ENCODE measurements around the gene PCED1B.
A peak's percentile ranks its signal among the peaks of the same experiment; 100 is the strongest.
"Not testable (repeated sequence)": the region's sequence is repeated elsewhere in the genome, so short reads cannot be mapped to it uniquely, and the experiment has no call there.

PCED1B gene

DNA sequence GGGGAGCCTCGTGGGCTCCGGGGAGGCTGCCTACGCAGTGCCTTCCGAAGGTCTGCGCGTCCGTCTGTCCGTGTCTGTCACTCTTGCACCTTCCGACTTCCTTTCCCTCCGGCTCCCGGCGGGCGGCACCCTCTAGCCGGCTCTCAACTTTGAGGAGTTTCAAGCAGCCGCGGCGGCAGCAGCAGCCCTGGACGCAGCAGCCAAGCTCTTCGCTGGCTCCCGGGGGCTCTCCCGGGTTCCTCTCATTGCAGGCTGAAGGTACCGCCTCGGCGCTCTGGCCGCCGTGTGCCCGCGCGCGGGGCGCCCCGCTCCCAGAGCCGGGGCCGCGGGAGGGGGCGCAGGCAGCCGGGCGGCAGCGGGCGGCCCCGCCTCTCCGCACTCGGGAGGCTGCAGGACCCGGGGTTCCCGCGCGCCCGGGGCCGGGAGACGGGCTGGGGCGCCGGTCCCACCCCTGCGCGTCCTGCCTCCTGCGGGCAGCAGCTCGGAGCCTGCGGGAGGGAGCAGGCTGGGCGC is at the start of gene PCED1B, which contains the start of gene AMIGO2:
Gene PCED1B (plus strand): TSS at position 154 of the 513 bp plus-strand sequence. CDS start 155,443 bp downstream, outside the sequence.
Gene AMIGO2 (minus strand): TSS at position 492 of the 513 bp plus-strand sequence. CDS start 957 bp downstream, outside the sequence.
- H3K27ac Mint-ChIP-seq = peak within 1 kb of the TSS; percentile 99
- H3K9me3 Mint-ChIP-seq (ENCODE audit: low read depth) = no peaks in the 10 kb centered on the region
- peaks cover 16% of the 10 kb centered on the region for H3K36me3 Mint-ChIP-seq
- peak within 1 kb of the TSS; percentile 98 for H3K4me3 Mint-ChIP-seq
- H3K27me3 Mint-ChIP-seq = no peaks in the 10 kb centered on the region
- H3K4me1 Mint-ChIP-seq (ENCODE audit: low read depth) = peaks cover 77% of the 10 kb centered on the region

- Mint-ChIP-seq H3K4me1 (ENCODE audit: low read depth) (peaks cover 35% of the 10 kb centered on the region), H3K27me3 (no peaks in the 10 kb centered on the region), H3K9me3 (ENCODE audit: low read depth) (no peaks in the 10 kb centered on the region), H3K4me3 (no peak overlapping the region), H3K36me3 (no peaks in the 10 kb centered on the region), H3K27ac (no peak overlapping the region)
Measured at GRCh38 chr12:47029903-47030302, 49.5 kb upstream of the PCED1B start.

DNA sequence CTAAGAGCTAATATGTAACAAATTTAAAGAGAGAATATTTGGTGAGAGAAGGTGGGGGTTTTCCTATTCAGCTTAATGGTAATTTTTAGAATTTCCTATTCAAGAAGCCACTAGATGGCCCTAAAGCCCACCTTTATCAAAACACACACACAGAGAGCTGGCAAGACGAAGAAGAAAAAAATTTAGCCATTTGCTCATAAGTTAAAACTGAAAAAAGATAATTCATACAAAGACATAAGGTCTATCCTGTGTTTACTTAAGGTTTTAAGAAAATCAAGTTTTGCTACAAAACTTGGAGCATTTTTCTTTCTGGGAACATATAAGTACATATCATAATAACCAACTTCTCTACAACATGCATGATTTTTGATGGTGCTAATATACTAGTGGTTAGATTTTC is 46.8 kb upstream of the PCED1B start:
- H3K9me3 Mint-ChIP-seq (ENCODE audit: low read depth) = no peaks in the 10 kb centered on the region
- H3K4me1 Mint-ChIP-seq (ENCODE audit: low read depth) = peaks cover 40% of the 10 kb centered on the region
- H3K27ac Mint-ChIP-seq = peak overlapping the region; percentile 64
- peak overlapping the region; percentile 9 for H3K4me3 Mint-ChIP-seq
- no peaks in the 10 kb centered on the region for H3K36me3 Mint-ChIP-seq
- no peaks in the 10 kb centered on the region for H3K27me3 Mint-ChIP-seq

GRCh38 chr12:47033081-47033480 is 46.3 kb upstream of the PCED1B start:
- Mint-ChIP-seq H3K27ac (peak overlapping the region; percentile 64), H3K27me3 (no peaks in the 10 kb centered on the region), H3K9me3 (ENCODE audit: low read depth) (no peaks in the 10 kb centered on the region), H3K4me1 (ENCODE audit: low read depth) (peaks cover 40% of the 10 kb centered on the region), H3K4me3 (peak overlapping the region; percentile 9), H3K36me3 (no peaks in the 10 kb centered on the region)

- H3K27ac Mint-ChIP-seq = peak overlapping the region; percentile 36
- H3K36me3 Mint-ChIP-seq = no peaks in the 10 kb centered on the region
- no peaks in the 10 kb centered on the region for H3K9me3 Mint-ChIP-seq (ENCODE audit: low read depth)
- H3K4me3 Mint-ChIP-seq = no peak overlapping the region
- H3K4me1 Mint-ChIP-seq (ENCODE audit: low read depth) = peaks cover 44% of the 10 kb centered on the region
- H3K27me3 Mint-ChIP-seq = no peaks in the 10 kb centered on the region
Measured at GRCh38 chr12:47033789-47034555, 45.4 kb upstream of the PCED1B start.

GRCh38 chr12:47034661-47035060 is 44.8 kb upstream of the PCED1B start:
- Mint-ChIP-seq H3K4me3 (no peak overlapping the region), H3K36me3 (no peaks in the 10 kb centered on the region), H3K27ac (peak overlapping the region; percentile 17), H3K9me3 (ENCODE audit: low read depth) (no peaks in the 10 kb centered on the region), H3K27me3 (no peaks in the 10 kb centered on the region), H3K4me1 (ENCODE audit: low read depth) (peaks cover 41% of the 10 kb centered on the region)

DNA sequence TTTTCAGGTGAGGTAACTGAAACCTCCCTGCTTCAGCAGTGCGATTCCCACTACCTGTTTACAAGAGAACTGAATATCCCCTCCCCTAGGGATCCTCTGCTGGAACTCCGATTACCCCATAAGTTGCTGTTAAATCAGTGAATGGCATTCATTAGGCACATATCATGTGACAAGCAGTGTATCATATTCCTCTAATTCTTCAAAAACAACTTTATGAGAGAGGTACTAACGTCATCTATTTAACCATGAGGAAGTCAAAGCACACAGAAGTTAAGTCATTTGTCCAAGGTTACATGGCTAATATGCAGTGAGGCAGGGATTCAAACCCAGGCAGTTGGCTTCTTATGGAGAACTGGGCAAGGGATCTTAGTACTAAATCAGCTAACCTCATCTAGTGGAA is 43.9 kb upstream of the PCED1B start:
- peak overlapping the region; percentile 10 for H3K27ac Mint-ChIP-seq
- no peak overlapping the region for H3K4me3 Mint-ChIP-seq
- no peaks in the 10 kb centered on the region for H3K36me3 Mint-ChIP-seq
- peaks cover 36% of the 10 kb centered on the region for H3K4me1 Mint-ChIP-seq (ENCODE audit: low read depth)
- no peaks in the 10 kb centered on the region for H3K9me3 Mint-ChIP-seq (ENCODE audit: low read depth)
- H3K27me3 Mint-ChIP-seq = no peaks in the 10 kb centered on the region

- H3K4me1 Mint-ChIP-seq (ENCODE audit: low read depth) = peaks cover 23% of the 10 kb centered on the region
- no peaks in the 10 kb centered on the region for H3K36me3 Mint-ChIP-seq
- H3K9me3 Mint-ChIP-seq (ENCODE audit: low read depth) = no peaks in the 10 kb centered on the region
- no peak overlapping the region for H3K27ac Mint-ChIP-seq
- H3K27me3 Mint-ChIP-seq = no peaks in the 10 kb centered on the region
- H3K4me3 Mint-ChIP-seq = no peak overlapping the region
Measured at GRCh38 chr12:47038270-47038748, 41.1 kb upstream of the PCED1B start.

- Mint-ChIP-seq H3K27ac (no peak overlapping the region), H3K4me3 (no peak overlapping the region), H3K9me3 (ENCODE audit: low read depth) (no peaks in the 10 kb centered on the region), H3K27me3 (no peaks in the 10 kb centered on the region), H3K36me3 (no peaks in the 10 kb centered on the region), H3K4me1 (ENCODE audit: low read depth) (peaks cover 16% of the 10 kb centered on the region)
Measured at GRCh38 chr12:47039079-47039478, 40.3 kb upstream of the PCED1B start.

GRCh38 chr12:47039756-47040155 is 39.7 kb upstream of the PCED1B start:
- H3K4me3 Mint-ChIP-seq = no peak overlapping the region
- no peak overlapping the region for H3K27ac Mint-ChIP-seq
- H3K36me3 Mint-ChIP-seq = no peaks in the 10 kb centered on the region
- peaks cover 9% of the 10 kb centered on the region for H3K4me1 Mint-ChIP-seq (ENCODE audit: low read depth)
- no peaks in the 10 kb centered on the region for H3K9me3 Mint-ChIP-seq (ENCODE audit: low read depth)
- H3K27me3 Mint-ChIP-seq = no peaks in the 10 kb centered on the region

GRCh38 chr12:47041327-47041726 is 38.1 kb upstream of the PCED1B start:
- Mint-ChIP-seq H3K36me3 (no peaks in the 10 kb centered on the region), H3K27ac (no peak overlapping the region), H3K27me3 (no peaks in the 10 kb centered on the region), H3K4me1 (ENCODE audit: low read depth) (peaks cover 4% of the 10 kb centered on the region), H3K9me3 (ENCODE audit: low read depth) (no peaks in the 10 kb centered on the region), H3K4me3 (no peak overlapping the region)

DNA sequence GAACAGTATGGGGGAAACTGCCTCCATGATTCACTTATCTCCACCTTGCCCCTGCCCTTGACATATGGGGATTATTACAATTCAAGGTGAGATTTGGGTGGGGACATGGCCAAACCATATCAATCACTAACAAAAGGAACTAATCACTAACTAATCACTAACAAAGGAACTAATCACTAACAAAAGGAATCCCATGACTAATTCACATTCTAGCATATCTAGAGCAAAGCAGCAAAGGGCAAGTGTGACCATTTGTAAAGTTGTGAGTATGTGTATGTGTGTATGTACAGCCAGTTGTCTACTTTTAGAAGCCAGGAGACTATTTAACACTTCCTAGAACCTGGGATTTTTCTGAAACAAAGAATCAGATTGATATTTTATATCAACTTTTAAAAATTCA is 30.9 kb upstream of the PCED1B start:
- H3K9me3 Mint-ChIP-seq (ENCODE audit: low read depth) = peaks cover 20% of the 10 kb centered on the region
- no peak overlapping the region for H3K27ac Mint-ChIP-seq

GRCh38 chr12:47051291-47051690 is 28.1 kb upstream of the PCED1B start:
- H3K36me3 Mint-ChIP-seq; H3K4me1 Mint-ChIP-seq (ENCODE audit: low read depth); H3K4me3 Mint-ChIP-seq; H3K27ac Mint-ChIP-seq; H3K27me3 Mint-ChIP-seq: not testable (repeated sequence)
- H3K9me3 Mint-ChIP-seq (ENCODE audit: low read depth) = peaks cover 21% of the 10 kb centered on the region

More for the DNA sequence above, 30.9 kb upstream of the PCED1B start:
- no peaks in the 10 kb centered on the region for H3K4me1 Mint-ChIP-seq (ENCODE audit: low read depth)
- H3K36me3 Mint-ChIP-seq = peaks cover 6% of the 10 kb centered on the region
- no peak overlapping the region for H3K4me3 Mint-ChIP-seq
- no peaks in the 10 kb centered on the region for H3K27me3 Mint-ChIP-seq

DNA sequence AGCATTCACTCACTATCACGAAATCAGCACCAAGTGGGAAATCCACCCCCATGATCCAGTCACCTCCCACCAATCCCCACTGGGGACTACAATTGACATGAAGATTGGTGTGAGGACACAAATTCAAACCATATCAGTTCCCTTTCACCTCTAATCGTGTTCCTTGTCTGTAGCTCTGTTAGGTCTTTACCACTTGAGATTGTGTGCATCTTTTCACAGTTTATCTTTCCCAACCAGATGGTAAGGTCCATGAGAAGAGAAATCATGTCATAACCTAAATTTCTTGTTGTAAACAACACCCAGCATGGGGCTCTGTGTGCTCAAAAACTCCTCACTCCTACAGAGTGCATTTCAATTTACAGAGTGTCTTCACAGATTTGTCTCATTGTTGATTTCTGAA is 27.1 kb upstream of the PCED1B start:
- Mint-ChIP-seq H3K27me3 (no peaks in the 10 kb centered on the region), H3K4me1 (ENCODE audit: low read depth) (no peaks in the 10 kb centered on the region), H3K4me3 (no peak overlapping the region), H3K36me3 (peaks cover 10% of the 10 kb centered on the region), H3K27ac (no peak overlapping the region), H3K9me3 (ENCODE audit: low read depth) (peaks cover 24% of the 10 kb centered on the region)

DNA sequence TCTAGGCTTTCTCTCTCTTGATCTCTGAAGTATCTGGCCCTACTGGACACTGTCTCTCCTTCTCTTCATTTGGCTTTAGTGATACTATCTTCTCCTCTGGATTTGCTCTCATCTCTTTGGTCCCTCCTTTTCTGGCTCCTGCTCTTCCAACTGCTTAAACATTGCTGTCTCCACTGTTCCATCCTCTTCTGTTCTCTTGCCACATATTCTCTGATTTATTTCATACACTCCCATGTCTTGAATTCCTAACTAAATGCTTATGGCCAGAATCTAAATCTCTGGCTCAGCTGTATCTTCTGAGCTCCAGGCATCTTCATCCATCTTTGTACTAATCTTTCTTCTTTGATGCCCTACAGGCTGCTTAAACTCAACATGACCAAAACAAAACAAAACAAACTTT is 25.5 kb upstream of the PCED1B start:
- Mint-ChIP-seq H3K4me1 (ENCODE audit: low read depth) (no peaks in the 10 kb centered on the region), H3K4me3 (no peak overlapping the region), H3K27ac (no peak overlapping the region), H3K27me3 (no peaks in the 10 kb centered on the region), H3K36me3 (peaks cover 7% of the 10 kb centered on the region), H3K9me3 (ENCODE audit: low read depth) (peaks cover 19% of the 10 kb centered on the region)

Measured in activated naive CD8-positive, alpha-beta T cell (primary cell).